GM19043 (cell line): ENCODE data around the gene TEC.

Experiments used
- ATAC-seq: cut with Tn5 transposase; IDR thresholded peaks from one replicate; pipeline ENCODE4 v1.9.1; 2021; ENCODE audit warnings: low read depth; ENCODE audit not compliant: unreplicated experiment

The TEC gene

DNA sequence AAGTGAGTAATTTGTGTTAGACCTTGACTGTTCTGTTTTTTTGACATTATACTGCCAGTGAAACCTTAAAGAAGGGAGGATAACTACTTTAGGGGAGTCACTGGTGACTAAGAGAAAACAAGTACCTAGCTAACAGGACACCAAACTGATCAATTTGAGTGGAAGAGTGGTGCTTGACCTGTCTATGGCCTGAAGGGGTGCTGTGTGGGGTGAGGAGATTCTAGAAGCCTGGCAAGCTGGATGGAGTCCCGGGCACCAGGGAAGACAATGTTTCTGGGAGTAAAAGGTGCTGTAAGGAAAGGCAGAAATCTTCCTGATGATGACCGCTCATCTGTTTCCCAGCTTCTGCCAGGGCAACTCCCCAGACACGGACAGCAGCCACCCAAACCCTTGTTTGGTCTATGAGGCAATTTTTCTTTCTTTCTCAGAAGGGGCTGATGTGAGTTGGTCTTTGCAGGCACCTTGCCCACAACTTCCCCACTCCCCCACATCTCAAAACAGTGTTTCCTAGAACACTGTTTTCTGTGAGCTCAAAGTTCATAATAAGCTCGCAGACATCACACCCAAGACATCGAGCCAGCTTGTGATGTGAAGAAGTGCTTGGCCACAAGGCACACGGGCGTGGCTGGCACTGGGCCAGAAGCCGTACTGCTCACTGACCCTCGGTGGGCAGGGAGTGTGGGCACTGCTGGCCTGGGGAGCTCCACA is 140.2 kb downstream of the TEC start:
- ATAC-seq = no peak

DNA sequence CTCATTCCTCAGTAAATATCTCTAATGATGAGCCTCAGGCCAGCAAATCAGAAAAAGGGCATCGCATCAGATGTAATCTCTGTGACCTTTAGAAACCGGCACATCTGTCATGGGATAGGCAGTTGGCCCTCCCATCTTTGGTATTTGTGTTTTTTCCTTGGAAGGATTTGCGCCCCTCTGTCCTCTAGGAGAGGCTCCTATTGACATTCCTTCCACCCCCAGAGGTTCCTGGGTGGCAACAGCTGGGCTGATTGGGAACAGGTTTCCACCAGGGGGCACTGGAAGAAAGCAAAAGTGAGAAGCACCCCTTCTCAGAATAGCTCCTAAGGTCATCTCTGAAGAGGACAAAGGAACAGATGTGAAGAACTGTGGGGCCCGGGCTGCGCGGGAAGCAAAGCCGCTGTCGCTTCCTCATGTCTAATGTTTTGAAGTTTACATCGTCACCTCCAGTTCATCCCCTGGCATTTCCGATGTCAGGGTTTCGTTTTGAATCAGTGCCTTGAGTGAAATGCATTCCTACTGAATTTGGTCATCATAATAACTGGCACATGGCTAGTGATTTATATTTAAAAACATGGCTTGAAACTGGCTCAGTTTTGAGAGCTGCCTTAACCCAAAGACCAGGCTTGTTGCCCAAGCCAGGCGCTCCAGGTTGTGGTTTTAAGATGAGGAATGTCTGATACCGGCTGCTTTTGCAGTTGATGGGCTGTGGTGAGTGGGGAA is 141.8 kb downstream of the TEC start:
- peak; percentile 89 for ATAC-seq

DNA sequence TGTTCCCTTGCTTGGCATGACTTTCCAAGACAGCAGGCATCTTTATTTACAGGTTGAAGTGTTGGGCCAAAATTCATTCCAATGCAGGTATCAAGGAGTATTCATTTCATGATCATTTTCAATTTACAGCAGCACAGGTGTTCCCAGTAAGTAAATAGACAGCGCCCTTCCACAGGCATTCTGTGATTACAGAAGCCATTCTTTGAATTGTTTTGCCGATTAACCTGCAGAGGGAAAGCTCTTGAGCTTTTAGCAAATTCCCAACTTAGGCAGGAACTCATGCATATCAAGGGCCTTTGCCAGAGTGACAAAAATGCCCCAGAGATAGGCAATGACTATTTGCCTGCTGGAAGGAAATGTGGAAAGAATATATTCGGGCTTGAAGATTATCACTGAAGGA is 142.4 kb downstream of the TEC start:
- no peak for ATAC-seq

DNA sequence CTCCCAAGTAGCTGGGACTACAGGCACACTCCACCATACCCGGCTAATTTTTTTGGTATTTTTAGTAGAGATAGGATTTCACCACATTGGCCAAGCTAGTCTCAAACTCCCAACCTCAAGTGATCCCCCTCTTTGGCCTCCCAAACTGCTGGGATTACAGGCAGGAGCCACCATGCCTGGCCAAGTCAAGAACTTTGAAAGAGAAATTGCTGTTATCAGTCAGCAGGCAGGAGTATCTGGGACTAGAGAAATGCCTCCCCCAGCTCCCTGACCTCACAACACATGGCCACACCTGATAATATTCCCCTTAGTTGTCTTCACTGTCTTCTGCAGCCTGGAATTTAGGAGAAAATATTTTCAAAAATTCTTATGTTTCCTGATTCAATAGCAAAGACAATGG is 143.0 kb downstream of the TEC start:
- no peak for ATAC-seq

DNA sequence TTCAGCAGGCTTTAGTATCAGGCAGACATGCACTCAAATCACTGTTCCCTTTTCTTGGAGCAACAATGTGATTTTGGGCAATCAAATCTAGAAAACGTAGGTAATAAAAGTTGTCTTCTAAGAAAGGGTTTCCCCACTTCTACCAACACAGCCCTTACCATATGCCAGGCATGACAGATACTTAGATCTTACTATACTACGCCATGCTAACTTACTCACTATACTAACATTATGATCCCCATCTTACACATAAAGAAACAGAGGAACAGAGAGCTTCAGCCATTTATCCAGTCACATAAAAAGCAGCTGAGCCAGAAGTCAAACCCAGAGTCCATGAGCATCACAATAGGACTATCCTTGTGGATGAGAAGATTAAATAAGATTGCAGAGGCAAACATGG is 144.8 kb downstream of the TEC start:
- ATAC-seq = no peak

DNA sequence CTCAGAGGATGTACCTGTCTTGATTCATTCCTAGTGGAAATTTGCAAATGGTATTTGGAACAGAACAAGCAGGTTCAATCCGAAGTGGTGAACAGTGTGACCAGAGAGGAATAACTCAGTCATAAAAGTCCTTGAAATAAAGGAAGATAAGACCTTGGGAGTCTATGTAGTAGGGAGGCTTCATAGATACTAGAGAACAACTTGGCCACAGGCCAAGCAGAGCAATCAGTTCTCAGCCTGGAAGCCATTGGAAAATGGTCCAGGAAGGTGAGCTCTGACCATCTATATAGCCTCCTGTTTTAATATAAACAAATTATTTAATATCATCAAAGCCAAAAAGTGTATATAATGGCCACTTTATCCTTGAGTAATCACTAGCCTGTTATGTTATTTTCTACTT is 146.9 kb downstream of the TEC start:
- ATAC-seq = no peak

DNA sequence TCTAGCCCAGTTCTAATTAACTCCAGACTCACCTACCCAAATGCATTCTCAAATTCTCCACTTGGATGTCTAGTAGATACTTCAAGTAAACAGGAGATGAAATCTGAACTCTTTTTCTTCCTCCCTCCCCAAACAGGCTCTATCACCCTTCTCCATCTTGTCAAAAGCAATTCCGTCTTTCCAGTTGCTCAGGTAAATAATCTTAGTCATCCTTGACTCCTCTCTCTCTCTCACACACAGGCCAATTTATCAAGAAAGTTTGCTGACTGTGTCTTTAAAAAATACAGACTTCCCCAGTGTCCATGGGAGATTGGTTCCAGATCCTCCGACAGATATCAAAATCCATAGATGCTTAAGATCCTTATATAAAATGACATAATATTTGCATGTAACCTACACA is 148.5 kb downstream of the TEC start:
- ATAC-seq = no peak

DNA sequence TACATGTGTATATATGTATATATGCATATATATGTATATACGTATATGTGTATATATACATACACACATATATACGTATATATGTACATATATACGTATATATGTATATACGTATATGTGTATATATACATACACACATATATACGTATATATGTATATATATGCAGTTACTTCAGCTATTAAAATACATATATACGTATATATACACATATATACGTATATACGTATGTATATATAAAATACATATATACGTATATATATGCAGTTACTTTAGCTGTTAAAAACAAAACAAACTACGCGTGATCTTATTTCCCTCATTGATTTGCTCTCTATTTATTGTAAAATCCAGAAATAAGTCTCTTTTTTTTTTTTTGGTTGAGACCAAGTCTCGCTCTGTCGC is 149.5 kb downstream of the TEC start:
- no peak for ATAC-seq

DNA sequence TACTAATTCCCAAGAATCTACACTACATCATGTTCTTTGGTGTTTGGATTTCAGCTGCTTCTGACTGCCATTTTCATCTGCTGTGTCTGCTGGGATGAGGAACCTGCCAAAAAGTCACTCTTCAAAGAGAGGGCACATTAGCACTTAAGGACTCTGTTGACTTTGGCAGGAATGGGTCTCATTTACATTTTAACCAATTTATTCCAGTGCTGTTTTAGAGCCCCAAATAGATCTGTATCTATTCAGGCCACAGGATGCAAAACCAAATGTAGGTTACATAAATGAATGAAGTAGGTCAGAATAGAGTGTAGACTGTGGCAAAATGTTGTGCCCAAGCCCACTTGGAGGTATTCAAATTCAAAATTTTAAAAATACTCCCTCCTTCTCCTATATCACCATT is 150.0 kb downstream of the TEC start:
- no peak for ATAC-seq

DNA sequence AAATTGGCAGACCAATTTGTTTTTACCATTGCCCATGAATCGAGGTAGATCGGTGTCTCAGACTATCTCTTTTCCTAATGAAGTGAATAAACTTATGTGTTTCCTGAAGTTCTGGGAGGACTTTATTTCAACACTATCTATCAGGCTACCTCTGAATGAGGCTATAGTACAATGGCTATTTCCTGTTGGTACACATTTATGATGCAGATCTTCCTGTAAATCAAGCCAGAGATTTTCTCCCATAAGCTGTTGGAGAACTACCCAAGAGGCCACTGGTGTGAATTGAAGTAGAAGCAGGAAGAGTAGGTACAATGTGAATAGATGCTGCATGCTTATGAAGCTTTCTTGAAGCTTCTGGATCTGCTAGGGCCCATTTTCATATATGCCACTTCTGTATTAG is 151.6 kb downstream of the TEC start:
- no peak for ATAC-seq

DNA sequence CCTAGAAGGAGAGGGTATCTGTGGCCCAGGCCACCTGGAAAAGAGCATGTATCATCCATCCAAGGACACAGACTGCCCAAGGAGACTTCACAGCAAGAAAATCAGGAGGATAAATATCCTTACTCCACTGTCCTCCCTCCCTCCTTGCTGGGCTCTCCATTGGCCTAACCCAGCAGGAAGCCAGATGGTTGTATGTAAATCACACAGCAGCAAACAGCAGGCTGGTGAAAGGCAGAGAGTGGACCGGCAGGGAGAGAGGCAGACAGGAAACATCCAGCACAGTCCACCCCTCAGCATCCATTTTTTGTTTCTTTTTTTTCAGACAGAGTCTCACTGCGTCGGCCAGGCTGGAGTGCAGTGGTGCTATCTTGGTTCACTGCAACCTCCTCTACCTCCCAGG is 153.1 kb downstream of the TEC start:
- no peak for ATAC-seq

DNA sequence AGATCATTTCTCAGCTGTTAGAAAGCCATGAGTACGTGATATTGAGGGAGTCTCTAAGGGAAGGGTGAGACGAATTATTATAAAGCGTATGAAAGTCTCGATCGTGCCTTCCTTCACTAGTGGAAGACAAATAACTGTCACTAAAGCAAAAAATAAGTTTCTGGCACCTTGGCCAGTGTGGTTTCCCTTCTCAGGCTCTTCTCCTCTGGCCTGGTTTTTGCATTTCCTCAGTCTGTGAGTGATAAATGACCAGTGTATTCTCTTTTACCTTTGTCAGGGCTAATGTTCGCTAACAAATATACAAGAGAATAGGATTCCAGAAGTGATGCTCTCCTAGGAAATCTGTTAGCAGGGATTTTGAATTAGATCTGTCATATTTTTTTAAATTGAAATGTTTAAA is 155.2 kb downstream of the TEC start:
- ATAC-seq = no peak

DNA sequence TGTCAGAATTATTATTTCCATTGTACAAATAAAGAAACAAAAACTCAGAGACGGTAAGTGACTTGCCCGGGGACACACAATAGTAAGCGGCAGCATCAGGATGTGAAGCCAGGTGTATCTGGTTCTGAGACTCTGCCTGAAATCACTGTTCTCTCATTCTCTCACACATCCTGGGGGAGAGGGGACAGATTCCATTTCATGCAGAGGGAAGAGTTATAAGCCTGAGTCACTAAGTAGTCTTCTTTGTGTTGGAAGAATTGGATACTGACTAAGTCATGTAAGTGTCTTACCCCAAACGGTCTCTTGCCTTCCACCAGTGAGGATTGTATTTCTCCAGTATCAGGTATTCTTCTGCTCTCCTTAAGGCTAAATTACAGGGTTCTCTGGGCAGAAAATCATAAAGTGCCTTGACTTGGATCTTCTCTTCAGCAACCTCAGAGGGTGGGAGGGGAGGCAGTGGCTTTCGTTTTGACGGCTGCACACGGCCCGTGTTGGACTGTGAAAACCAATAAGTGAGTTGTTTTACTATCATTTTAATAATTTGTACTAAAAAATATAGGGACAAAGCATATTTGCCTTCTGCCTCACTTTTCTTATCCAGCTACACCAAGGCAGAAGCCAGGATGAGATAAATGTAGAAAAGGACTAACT is 157.5 kb downstream of the TEC start:
- ATAC-seq = no peak

DNA sequence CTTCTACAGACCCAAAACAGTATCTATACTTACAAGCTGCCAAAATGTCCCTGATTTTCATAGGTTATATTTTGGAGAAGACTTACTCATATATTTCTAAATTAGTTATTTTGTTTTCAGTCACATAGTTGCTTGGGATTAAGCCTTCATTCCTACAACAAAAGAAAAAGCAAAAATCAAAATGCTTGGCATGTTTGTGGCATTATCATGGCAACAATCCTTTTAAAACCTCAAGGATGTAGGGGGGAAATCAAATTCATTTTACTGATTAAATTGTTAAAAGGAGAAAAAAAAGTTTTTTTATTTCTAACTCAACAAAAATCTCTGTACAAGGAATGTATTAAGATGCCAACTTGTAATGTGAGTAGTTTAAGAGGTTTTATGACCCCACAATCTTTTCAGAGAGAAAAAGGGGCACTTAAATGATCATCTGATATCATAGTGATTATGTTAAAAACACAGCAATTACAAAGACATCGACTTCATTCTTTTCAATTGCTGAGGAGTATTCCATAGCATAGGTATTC is 159.1 kb downstream of the TEC start:
- no peak for ATAC-seq

DNA sequence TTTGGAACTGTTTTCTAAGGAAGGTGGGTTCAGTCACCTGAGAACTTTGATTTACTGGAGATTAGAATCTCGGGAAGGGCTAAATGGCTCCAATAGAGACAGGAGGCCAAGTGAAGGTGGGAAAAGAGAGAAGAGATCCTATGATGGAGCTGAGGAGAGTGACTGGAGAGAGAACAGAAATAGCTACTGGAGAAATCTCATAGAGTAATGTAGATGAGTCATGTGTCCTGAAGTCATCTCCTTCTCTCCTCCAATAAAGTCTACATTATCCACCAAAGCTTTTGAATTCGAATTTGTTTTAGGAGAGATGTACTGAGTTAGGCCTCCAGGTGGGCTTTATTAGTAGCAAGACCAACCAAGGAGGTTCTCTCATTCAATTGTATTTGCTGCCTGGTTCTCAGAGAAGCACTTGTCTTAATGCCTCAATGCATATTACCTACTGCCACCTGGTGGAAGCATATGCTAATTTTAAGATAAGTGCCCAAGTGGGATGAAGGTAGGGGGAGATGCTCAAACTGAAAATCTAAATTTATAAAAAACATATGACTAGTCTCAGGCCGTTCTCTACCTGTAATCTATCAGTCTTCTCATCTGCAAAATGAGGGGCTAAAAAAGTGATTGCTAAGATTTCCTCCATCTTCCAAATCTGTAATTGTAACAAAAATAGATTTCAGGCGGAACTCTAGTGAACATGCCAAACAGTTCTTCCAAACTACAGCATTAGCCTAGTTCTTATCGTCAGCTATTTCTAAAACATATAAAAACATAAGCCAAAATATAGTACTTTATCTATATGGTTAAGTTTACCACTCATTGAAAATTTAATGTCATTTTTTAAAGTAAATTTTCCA is 160.0 kb downstream of the TEC start:
- no peak for ATAC-seq

DNA sequence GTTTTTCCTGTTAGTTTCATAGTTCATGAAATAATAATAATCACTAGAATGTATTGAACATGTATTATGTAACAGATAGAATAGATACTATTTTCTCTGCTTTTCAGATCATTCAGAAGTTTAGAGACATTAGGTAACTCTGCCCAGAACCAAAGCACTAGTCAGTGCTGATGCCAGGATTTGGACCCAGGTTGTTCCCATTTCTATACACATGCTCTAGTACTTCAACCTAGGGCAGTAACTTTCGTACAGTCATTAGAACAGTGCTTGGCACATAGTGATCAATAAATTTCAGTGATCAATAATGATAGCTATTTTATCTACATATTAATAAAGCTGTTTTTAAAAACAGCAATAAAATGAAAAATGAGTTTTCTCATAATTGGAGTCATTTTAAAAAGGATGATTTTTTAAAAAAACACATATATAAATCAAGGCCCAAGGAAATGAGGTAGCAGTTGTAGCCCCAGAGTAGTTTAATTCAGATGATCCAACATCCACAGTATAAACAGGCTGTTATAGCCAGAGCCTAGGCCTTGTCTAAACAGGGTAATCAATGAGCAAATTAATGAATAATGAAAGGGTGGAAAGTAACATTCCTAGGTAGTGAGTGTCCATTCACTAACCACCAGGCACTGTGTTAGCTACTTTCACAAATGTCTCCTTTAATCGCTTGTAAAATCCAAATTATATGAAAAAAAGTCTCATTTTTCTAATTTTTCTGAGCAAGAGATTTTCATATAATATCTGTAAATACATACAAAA is 161.1 kb downstream of the TEC start:
- ATAC-seq = no peak

DNA sequence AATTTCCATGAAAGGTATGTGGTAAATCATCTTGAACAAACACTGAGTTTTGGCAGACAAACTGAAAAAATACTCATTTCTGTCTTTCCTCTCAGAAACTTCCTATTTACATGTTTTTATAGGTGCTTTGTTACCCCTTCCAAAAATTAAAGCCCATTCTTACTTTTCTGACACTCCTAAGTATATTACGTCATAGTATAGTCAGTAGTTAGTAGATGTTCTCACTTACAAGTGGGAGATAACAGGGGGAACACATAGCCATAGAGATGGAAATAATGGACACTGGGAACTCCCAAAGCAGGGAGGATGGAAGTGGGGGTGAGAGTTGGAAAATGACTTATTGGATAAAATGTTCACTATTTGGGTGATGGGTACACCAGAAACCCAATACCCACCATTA is 164.4 kb downstream of the TEC start:
- ATAC-seq = no peak

DNA sequence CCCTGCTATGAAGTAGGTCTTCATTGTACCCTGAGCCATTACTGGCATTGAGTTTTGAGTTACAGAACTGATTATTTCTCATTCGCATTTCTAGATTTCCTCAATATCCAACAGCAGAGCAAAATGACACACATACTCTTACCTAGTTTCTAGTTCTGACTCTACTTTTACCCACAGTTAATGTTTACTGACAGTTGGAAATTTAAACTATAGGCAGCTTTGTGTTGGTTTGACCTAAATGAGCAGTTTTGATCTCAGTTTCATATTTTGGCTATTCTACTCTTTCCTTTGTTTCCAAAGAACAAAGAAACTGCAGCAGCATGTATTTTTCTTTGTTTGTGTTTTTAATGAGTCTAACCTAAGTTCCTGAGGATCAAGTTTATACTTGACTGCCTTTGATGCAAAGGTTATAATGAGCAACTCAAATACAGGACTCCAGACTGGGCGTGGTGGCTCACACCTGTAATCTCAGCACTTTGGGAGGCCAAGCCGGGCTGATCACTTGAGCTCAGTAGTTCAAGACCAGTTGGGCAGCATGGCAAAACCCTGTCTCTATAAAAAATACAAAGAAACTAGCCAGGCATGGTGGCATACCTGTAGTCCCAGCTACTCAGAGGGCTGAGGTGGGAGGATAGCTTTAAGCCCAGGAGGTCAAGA is 166.0 kb downstream of the TEC start:
- ATAC-seq = peak; percentile 67

DNA sequence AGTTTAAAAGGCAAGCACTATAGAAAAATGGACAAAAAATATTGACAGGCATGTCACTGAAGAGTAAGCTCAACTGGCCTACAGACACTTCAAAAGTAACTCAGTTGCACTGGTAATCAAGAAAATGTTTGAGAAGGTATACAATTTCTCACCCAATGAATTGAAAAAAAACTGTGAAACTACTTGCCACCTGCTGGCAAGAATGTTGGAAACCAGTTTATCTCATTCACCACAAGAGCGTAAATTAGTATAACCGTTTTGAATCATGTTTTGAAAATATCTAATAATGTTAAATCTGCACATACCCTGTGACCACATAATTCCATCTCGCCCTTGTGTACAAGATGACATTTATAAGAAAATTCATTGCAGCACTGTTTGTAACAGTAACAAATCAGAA is 167.3 kb downstream of the TEC start:
- no peak for ATAC-seq

DNA sequence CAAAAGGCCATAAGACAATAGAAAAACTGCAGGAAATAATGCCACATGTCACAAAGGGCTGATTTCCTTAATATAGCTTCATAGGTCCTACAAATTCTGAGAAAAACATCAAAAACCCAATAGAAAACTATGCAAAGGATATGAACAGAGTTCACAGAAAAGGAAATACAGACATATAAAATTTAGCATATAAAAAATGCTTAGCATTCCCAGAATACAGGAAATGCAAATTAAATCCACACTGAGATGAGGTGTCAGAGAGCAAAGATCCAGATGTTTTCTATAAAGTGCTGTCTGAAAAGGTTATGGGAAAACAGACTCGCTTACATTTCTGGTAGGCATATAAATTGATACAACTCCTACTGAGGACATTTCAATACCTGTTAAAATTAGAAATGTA is 169.4 kb downstream of the TEC start:
- ATAC-seq = no peak
